ENCODE measurements around the gene ACSM3. TPM values are rescaled to one million over a fixed set of nuclear protein-coding genes. Genes with fewer than 3 reads are reported as not detected.

The ACSM3 gene
- total RNA-seq, 1 donor from 2014 or later: 0.40 TPM

DNA sequence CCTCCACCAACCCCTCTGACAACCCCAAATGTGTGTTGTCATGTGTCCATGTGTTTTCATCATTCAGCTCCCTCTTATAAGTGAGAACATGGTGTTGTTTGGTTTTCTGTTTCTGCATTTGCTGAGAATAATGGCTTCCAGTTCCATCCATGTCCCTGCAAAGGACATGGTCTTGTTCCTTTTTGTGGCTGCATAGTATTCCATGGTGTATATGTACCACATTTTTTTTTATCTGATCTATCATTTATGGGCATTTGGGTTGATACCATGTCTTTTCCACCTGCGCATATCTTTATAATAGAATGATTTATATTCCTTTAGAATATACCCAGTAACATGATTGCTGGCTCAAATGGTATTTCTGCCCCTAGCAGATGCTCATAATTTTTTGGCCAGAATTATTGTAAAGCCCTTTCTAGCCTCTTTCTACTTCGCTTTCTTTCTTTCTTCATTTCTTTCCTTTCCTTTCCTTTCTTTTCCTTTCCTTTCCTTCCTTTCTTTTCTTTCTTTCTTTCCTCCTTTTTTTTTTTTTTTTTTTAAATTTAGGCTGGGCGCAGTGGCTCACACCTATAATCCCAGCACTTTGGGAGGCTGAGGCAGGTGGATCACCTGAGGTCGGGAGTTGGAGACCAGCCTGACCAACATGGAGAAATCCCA is 55.2 kb downstream of the ACSM3 start:
- no peak for DNase-seq (ENCODE audit: low read depth, low spot score)
- no peaks in the 10 kb centered on the region for H3K27me3 Mint-ChIP-seq (ENCODE audit: low read depth)
- H3K4me1 Mint-ChIP-seq: no peaks in the 10 kb centered on the region
- TF ChIP-seq, protein P1, sequence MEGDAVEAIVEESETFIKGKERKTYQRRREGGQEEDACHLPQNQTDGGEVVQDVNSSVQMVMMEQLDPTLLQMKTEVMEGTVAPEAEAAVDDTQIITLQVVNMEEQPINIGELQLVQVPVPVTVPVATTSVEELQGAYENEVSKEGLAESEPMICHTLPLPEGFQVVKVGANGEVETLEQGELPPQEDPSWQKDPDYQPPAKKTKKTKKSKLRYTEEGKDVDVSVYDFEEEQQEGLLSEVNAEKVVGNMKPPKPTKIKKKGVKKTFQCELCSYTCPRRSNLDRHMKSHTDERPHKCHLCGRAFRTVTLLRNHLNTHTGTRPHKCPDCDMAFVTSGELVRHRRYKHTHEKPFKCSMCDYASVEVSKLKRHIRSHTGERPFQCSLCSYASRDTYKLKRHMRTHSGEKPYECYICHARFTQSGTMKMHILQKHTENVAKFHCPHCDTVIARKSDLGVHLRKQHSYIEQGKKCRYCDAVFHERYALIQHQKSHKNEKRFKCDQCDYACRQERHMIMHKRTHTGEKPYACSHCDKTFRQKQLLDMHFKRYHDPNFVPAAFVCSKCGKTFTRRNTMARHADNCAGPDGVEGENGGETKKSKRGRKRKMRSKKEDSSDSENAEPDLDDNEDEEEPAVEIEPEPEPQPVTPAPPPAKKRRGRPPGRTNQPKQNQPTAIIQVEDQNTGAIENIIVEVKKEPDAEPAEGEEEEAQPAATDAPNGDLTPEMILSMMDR (conservative IDR thresholded peaks at IDR 0.05): no peak
- peaks cover 2% of the 10 kb centered on the region for H3K36me3 Mint-ChIP-seq (ENCODE audit: low read depth)
- no peaks in the 10 kb centered on the region for H3K9me3 Mint-ChIP-seq
- no peak overlapping the region for H3K27ac Mint-ChIP-seq (ENCODE audit: unreplicated experiment)
- no peak overlapping the region for H3K4me3 Mint-ChIP-seq

DNA sequence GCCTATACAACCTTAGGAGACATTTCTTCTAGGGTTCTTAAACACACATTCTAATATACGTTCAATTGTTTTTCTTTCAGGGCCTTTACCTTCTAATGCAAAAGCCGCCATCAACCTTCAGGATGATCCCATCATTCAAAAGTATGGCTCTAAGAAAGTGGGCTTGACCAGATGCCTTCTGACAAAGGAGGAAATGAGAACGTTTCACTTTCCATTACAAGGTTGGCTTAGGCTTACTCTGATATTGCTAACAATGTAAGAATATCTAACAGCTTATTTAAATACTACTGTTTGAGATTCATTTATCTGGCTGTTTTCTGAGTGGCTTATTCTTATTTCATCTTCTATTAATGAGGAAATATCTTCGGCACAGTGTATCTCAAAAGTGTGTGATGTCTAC is 57.9 kb downstream of the ACSM3 start:
- Mint-ChIP-seq H3K27ac (ENCODE audit: unreplicated experiment) (no peak overlapping the region), H3K9me3 (no peaks in the 10 kb centered on the region), H3K36me3 (ENCODE audit: low read depth) (peaks cover 2% of the 10 kb centered on the region), H3K4me1 (no peaks in the 10 kb centered on the region), H3K27me3 (ENCODE audit: low read depth) (no peaks in the 10 kb centered on the region), H3K4me3 (no peak overlapping the region)
- TF ChIP-seq, protein P1 (conservative IDR thresholded peaks at IDR 0.05): no peak
- no peak for DNase-seq (ENCODE audit: low read depth, low spot score)

DNA sequence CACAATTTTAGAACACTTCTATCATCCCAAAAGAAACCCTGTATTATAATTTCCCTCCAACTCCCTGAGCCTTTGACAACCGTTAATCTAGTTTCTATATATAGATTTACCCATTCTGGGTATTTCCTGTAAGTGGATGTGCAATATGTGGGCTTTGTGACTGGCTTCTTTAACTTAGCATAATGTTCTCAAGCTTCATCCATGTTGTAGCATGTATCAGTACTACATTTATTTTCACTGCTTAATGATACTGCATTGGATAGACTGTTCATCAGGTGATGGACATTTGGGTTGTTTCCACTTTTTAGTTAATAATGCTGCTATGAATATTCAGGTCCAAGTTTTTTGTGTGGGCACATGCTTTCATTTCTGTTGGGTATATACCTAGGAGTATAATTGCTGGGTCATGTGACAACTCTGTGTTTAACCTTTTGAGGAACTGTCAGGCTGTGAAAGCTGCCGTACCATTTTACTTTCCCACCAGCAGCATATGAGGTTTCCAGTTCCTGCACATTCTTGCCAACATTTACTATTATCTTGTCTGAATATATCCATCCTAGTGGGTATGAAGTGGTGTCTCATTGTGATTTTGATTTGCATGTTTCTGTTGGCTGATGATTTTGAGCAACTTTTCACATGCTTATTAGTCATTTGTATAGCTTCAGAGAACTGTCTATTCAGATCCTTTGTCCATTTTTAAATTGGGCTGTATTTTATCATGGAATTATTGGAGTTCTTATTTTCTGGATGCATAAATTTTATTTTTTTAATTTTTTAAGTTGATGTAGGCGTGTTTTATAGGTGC is 58.9 kb downstream of the ACSM3 start:
- TF ChIP-seq, protein P1 (conservative IDR thresholded peaks at IDR 0.05): no peak
- no peaks in the 10 kb centered on the region for H3K4me1 Mint-ChIP-seq
- no peak for DNase-seq (ENCODE audit: low read depth, low spot score)
- H3K4me3 Mint-ChIP-seq: no peak overlapping the region
- peaks cover 2% of the 10 kb centered on the region for H3K36me3 Mint-ChIP-seq (ENCODE audit: low read depth)
- no peak overlapping the region for H3K27ac Mint-ChIP-seq (ENCODE audit: unreplicated experiment)
- H3K27me3 Mint-ChIP-seq (ENCODE audit: low read depth): no peaks in the 10 kb centered on the region
- H3K9me3 Mint-ChIP-seq: no peaks in the 10 kb centered on the region

DNA sequence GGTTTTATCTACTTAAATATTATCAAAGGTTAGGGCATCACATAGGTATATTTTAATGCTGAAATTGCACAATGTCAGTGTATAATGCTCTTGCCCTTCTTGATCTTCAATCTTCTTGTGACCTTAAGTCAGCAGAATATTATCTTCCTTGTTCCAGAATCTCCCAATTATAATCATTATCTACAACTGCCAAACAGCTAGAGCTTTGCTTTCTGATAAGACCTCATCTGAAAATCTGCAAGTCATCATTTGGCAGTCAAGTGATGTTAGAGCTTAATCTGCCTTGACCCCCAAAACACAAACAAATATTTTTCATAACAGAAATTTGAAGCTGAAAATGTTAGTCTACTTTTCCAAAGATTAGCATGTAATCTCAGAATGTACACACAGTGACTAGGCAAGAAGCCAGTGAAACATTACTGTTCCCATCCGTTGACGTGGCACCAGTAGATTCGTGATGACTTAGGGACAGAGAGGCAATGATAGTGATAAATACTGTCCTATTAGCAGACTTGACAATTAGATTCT is 62.3 kb downstream of the ACSM3 start:
- no peaks in the 10 kb centered on the region for H3K9me3 Mint-ChIP-seq
- TF ChIP-seq, protein P1 (conservative IDR thresholded peaks at IDR 0.05): no peak
- H3K4me3 Mint-ChIP-seq: no peak overlapping the region
- no peaks in the 10 kb centered on the region for H3K27me3 Mint-ChIP-seq (ENCODE audit: low read depth)
- no peak overlapping the region for H3K27ac Mint-ChIP-seq (ENCODE audit: unreplicated experiment)
- no peaks in the 10 kb centered on the region for H3K36me3 Mint-ChIP-seq (ENCODE audit: low read depth)
- no peak for DNase-seq (ENCODE audit: low read depth, low spot score)
- no peaks in the 10 kb centered on the region for H3K4me1 Mint-ChIP-seq

DNA sequence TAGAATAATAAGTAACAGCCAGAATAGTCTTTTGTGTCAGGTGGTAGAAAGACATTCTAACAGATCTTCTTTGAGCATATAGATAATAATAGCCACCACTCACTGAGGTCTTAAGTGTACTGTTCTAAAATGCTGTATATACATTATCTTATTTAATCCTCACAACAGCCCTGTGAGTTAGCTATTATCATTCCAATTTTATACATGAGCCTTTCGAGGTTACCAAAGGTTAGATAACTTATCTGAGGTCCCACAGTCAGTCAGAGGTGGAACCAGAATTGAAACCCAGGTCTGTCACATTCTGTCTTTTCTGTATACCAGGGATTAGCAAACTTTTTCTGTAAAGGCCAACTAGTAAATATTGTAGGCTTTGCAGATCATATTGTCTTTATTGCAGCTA is 65.7 kb downstream of the ACSM3 start:
- Mint-ChIP-seq H3K4me3 (no peak overlapping the region), H3K9me3 (no peaks in the 10 kb centered on the region), H3K27me3 (ENCODE audit: low read depth) (no peaks in the 10 kb centered on the region), H3K4me1 (no peaks in the 10 kb centered on the region), H3K36me3 (ENCODE audit: low read depth) (peaks cover 6% of the 10 kb centered on the region), H3K27ac (ENCODE audit: unreplicated experiment) (no peak overlapping the region)
- no peak for DNase-seq (ENCODE audit: low read depth, low spot score)
- TF ChIP-seq, protein P1 (conservative IDR thresholded peaks at IDR 0.05): no peak

All from neural crest cell (in vitro differentiated cells).